GM12878 (cell line): ENCODE data around the gene GPR146. TPM values are rescaled to one million over a fixed set of nuclear protein-coding genes. Genes with fewer than 3 reads are reported as not detected.
"Not testable (repeated sequence)": the region's sequence is repeated elsewhere in the genome, so short reads cannot be mapped to it uniquely, and the experiment has no call there.

ENCODE experiments used
- ATAC-seq: fragments of 200-7000 bp; cut with Tn5 transposase; 3 replicates; pipeline ENCODE4 v1.9.1; 2020; ENCODE audit warnings: mild to moderate bottlenecking, moderate library complexity
- BruUV-seq: library from RNA; stranded (reverse); fragments of 400-500 nt; replicated peaks from 2 replicates; lab custom pipeline; 2021; lab: Mats Ljungman, UMichigan
- CTCF ChIA-PET: fragments of 300-600 bp; sonication (Branson Sonifier 250); formaldehyde crosslinking; extraction: SDS; loops from one replicate; lab custom pipeline; 2021; ENCODE audit warnings: inconsistent platforms; lab: Yijun Ruan, JAX
- POLR2A ChIA-PET: fragments of 350-600 bp; formaldehyde crosslinking; extraction: SDS; loops from one replicate; lab custom pipeline; 2021; ENCODE audit warnings: inconsistent platforms; lab: Charles Lee
- RAD21 ChIA-PET: fragments of 300-600 bp; sonication (Branson Sonifier 250); formaldehyde crosslinking; loops from one replicate; lab custom pipeline; 2023; ENCODE audit warnings: antibody characterized with exemption; ENCODE audit not compliant: unreplicated experiment; lab: Charles Lee
- SMC1A ChIA-PET: fragments of 300-600 bp; sonication (Branson Sonifier 250); formaldehyde crosslinking; loops from one replicate; lab custom pipeline; 2023; ENCODE audit not compliant: unreplicated experiment, uncharacterized antibody; lab: Charles Lee
- DNase-seq: peaks from one replicate; pipeline ENCODE4 v3.0.0-alpha.2; 2011; ENCODE audit warnings: low read depth, low spot score
- FAIRE-seq: peaks from 3 replicates; lab custom pipeline; 2011; peaks lifted over from hg19 to GRCh38; lab: Jason Lieb, UNC
- H2AFZ ChIP-seq: 2 replicates; pipeline ENCODE4 v1.6.0; 2011; ENCODE audit warnings: low read depth, low read length, control low read depth; ENCODE audit not compliant: control insufficient read depth
- H3K27ac ChIP-seq: 2 replicates; pipeline ENCODE4 v1.5.1; 2011; ENCODE audit warnings: control low read depth; ENCODE audit not compliant: control insufficient read depth, insufficient read depth
- H3K27me3 ChIP-seq, 2 experiments: replicated peaks in 1 of 2; 2 replicates each; pipeline versions ENCODE4 v1.6.0 to v1.6.1; 2011; ENCODE audit warnings: low read length in 1 of 2; ENCODE audit not compliant: control insufficient read depth in 2 of 2, insufficient read depth in 2 of 2
- H3K36me3 ChIP-seq, 2 experiments: 2 replicates each; pipeline ENCODE4 v1.5.1; 2011; ENCODE audit warnings: low read length in 1 of 2; ENCODE audit not compliant: control insufficient read depth in 2 of 2, insufficient read depth in 2 of 2
- H3K4me1 ChIP-seq: 2 replicates; pipeline ENCODE4 v1.6.1; 2011; ENCODE audit warnings: mild to moderate bottlenecking, low read length, moderate library complexity, mixed read lengths; ENCODE audit not compliant: control insufficient read depth, insufficient read depth
- H3K4me2 ChIP-seq: 2 replicates; pipeline ENCODE4 v1.6.0; 2011; ENCODE audit warnings: control low read depth; ENCODE audit not compliant: control insufficient read depth, insufficient read depth
- H3K4me3 ChIP-seq: fragments of 200-600 bp; sonication (generic); 2 replicates; pipeline ENCODE4 v1.5.1; 2016
- H3K79me2 ChIP-seq: 2 replicates; pipeline ENCODE4 v1.6.0; 2011; ENCODE audit warnings: low read length; ENCODE audit not compliant: control insufficient read depth, insufficient read depth
- H3K9ac ChIP-seq: 2 replicates; pipeline ENCODE4 v1.8.0; 2011; ENCODE audit warnings: low read length, control low read depth, mixed read lengths; ENCODE audit not compliant: control insufficient read depth, insufficient read depth
- H3K9me3 ChIP-seq: replicated peaks from 3 replicates; pipeline ENCODE4 v1.5.1; 2011; ENCODE audit warnings: mild to moderate bottlenecking, low read length; ENCODE audit not compliant: control insufficient read depth, insufficient read depth
- H4K20me1 ChIP-seq: 2 replicates; pipeline ENCODE4 v1.6.0; 2011; ENCODE audit not compliant: control insufficient read depth, insufficient read depth
- CHD1 ChIP-seq: IDR thresholded peaks from 2 replicates; pipeline ENCODE4 v1.6.1; 2012; ENCODE audit warnings: low read depth, low read length, improper control_type of control experiment
- SRF ChIP-seq, 2 experiments: IDR thresholded peaks; 2 replicates each; pipeline ENCODE4 v1.6.1; 2011; ENCODE audit warnings: low read depth in 2 of 2, low read length in 2 of 2, mild to moderate bottlenecking in 1 of 2, moderate library complexity in 1 of 2
- WGBS: methylation state at CpG from one replicate; pipeline ENCODE4 v1.1.6; 2016; ENCODE audit warnings: low lambda C conversion rate; ENCODE audit not compliant: insufficient replicate concordance, insufficient coverage; ENCODE audit errors: missing lambda C conversion rate; 5-methylcytosine and 5-hydroxymethylcytosine counted together
- in situ Hi-C: fragments of 300-500 bp; cut with MboI; formaldehyde crosslinking; loops from 9 replicates; pipeline ENCODE4 v1.14.3; 2018; ENCODE audit warnings: mixed read lengths
- intact Hi-C: fragments of 100-400 bp; cut with micrococcal nuclease; formaldehyde crosslinking; loops from one replicate; pipeline ENCODE4 v1.14.2; 2022; ENCODE audit not compliant: unreplicated experiment
- polyA plus RNA-seq, 11 experiments: library from polyadenylated mRNA; depleted of rRNA in 4 of 11; unstranded in 6 of 11; stranded (reverse) in 5 of 11; fragments of >200 nt; fragmentation: Nextera tagmentation in 4 of 11; fragmentation: Illumina TruSeq in 1 of 11; extraction: Ambion mirVana in 4 of 11; extraction: Trizol in 1 of 11; gene quantifications; 1 replicate in 1 of 11; 2 replicates in 10 of 11; pipeline versions ENCODE4 v1.2.1 to v1.2.3, GENCODE V29; 2011 to 2016; ENCODE audit warnings: inconsistent platforms in 2 of 11, missing spikeins in 2 of 11, low read depth in 1 of 11
- total RNA-seq, 4 experiments: library from RNA; depleted of rRNA in 3 of 4; stranded (reverse); fragments of >200 nt in 3 of 4; fragmentation: Illumina TruSeq in 1 of 4; extraction: Trizol in 1 of 4; gene quantifications; 2 replicates each; pipeline versions ENCODE4 v1.2.1 to v1.2.3, GENCODE V29; 2013 to 2021

The GPR146 gene
- total and polyA plus RNA-seq, 10 of the 15 experiments (the other 5 are each of a cell fraction or from before 2014, with no cell fraction given): 0.19 to 12.0 (median 0.54) TPM; not detected in 2

GRCh38 chr7:1073142-1073977, 29.0 kb downstream of the GPR146 start:
- no TSS peak for BruUV-seq
- Histone ChIP-seq H3K79me2 (no peaks in the 10 kb centered on the region), H3K36me3 (no peaks in the 10 kb centered on the region; a peak in 1 of 4 replicates), H4K20me1 (no peaks in the 10 kb centered on the region), H3K27me3 (no peaks in the 10 kb centered on the region), H3K9ac (no peak overlapping the region), H3K27ac (no peak overlapping the region), H3K4me3 (no peak overlapping the region), H3K9me3 (no peaks in the 10 kb centered on the region; the same call in 2 of the 3 replicates), H3K4me2 (no peak overlapping the region), H3K4me1 (no peaks in the 10 kb centered on the region), H2AFZ (no peak overlapping the region)
- SMC1A ChIA-PET: interaction anchor here (1.2 kb wide), 1 partner anchor 81 kb away, joined by 3 read pairs; no protein-coding TSS in a partner anchor
- FAIRE-seq (no peak), ATAC-seq (no peak), DNase-seq (no peak)
- TF ChIP-seq SRF (IDR thresholded peaks at IDR 0.05; ENCODE audit: low read depth in 2 of 2, low read length in 2 of 2): 0 out of 4 replicates have a peak, but pooled peaks of 1 of the 2 experiments have one; percentile 24
- TF ChIP-seq CHD1: no peak
- POLR2A ChIA-PET: interaction anchor here (0.6 kb wide), 1 partner anchor 13 kb away, joined by 4 read pairs; no protein-coding TSS in a partner anchor
- intact Hi-C loops (no loop called here), in situ Hi-C loops (no loop called here)
- CTCF ChIA-PET: interaction anchor here (1.2 to 3.3 kb wide), 3 partner anchors 13 to 102 kb away, joined by 4 to 13 read pairs (median 5); no protein-coding TSS in a partner anchor
- RAD21 ChIA-PET: no interaction called here
- WGBS: 62% methylated on average over 18 of the region's 61 CpGs

- FAIRE-seq, DNase-seq, H3K9ac ChIP-seq, H3K4me3 ChIP-seq, BruUV-seq, H3K4me2 ChIP-seq, RAD21 ChIA-PET, H2AFZ ChIP-seq, intact Hi-C loops, H4K20me1 ChIP-seq, H3K9me3 ChIP-seq, H3K27ac ChIP-seq, H3K36me3 ChIP-seq, H3K79me2 ChIP-seq, POLR2A ChIA-PET, ATAC-seq, H3K4me1 ChIP-seq, H3K27me3 ChIP-seq, in situ Hi-C loops: not testable (repeated sequence)
- ChIA-PET SMC1A (interaction anchor here (1.2 kb wide), 1 partner anchor 81 kb away, joined by 3 read pairs; no protein-coding TSS in a partner anchor), CTCF (interaction anchor here (1.4 to 3.3 kb wide), 3 partner anchors 81 to 102 kb away, joined by 4 to 13 read pairs (median 9); no protein-coding TSS in a partner anchor)
- WGBS: 94% methylated on average over 17 of the region's 43 CpGs
Measured at GRCh38 chr7:1074018-1074417, 29.7 kb downstream of the GPR146 start.
